Measurements from ENCODE around the gene REG3G.

REG3G gene

GRCh38 chr2:78982638-78983330, 42.7 kb upstream of the REG3G start:
- Histone ChIP-seq H3K4me2 (ENCODE audit: low read depth, low read length, poor library complexity, severe bottlenecking) (no peak overlapping the region), H2AFZ (ENCODE audit: low read length) (no peak overlapping the region), H3F3A (ENCODE audit: low read depth) (no peaks in the 10 kb centered on the region), H4K20me1 (ENCODE audit: insufficient read depth, low read length, poor library complexity, severe bottlenecking) (no peaks in the 10 kb centered on the region), H3K9me2 (replicated peaks; ENCODE audit: low read depth, low read length) (no peaks in the 10 kb centered on the region), H3K79me2 (ENCODE audit: insufficient read depth, low read length) (no peaks in the 10 kb centered on the region), H3K4me1 (ENCODE audit: insufficient read depth, low read length, poor library complexity, severe bottlenecking) (no peaks in the 10 kb centered on the region), H3K9me3 (ENCODE audit: insufficient read depth, low read depth, low read length) (no peaks in the 10 kb centered on the region), H3K27me3 (ENCODE audit: insufficient read depth, low read length, poor library complexity, severe bottlenecking) (no peaks in the 10 kb centered on the region), H3K36me3 (ENCODE audit: insufficient read depth, low read length) (no peaks in the 10 kb centered on the region), H3K4me3 (ENCODE audit: low read length, poor library complexity, severe bottlenecking) (no peak overlapping the region), H3K9ac (ENCODE audit: low read depth, low read length, poor library complexity, severe bottlenecking) (no peak overlapping the region)
- TF ChIP-seq CTCF (conservative IDR thresholded peaks at IDR 0.05; ENCODE audit: low read length): no peak
- TF ChIP-seq EZH2phosphoT487 (IDR thresholded peaks at IDR 0.05; ENCODE audit: borderline replicate concordance): no peak

GRCh38 chr2:78984386-78984785, 41.1 kb upstream of the REG3G start:
- H3K9ac ChIP-seq (ENCODE audit: low read depth, low read length, poor library complexity, severe bottlenecking): no peak overlapping the region
- no peaks in the 10 kb centered on the region for H3K9me3 ChIP-seq (ENCODE audit: insufficient read depth, low read depth, low read length)
- H2AFZ ChIP-seq (ENCODE audit: low read length): no peak overlapping the region
- no peaks in the 10 kb centered on the region for H3K4me1 ChIP-seq (ENCODE audit: insufficient read depth, low read length, poor library complexity, severe bottlenecking)
- H3K79me2 ChIP-seq (ENCODE audit: insufficient read depth, low read length): no peaks in the 10 kb centered on the region
- no peaks in the 10 kb centered on the region for H3F3A ChIP-seq (ENCODE audit: low read depth)
- TF ChIP-seq CTCF (conservative IDR thresholded peaks at IDR 0.05; ENCODE audit: low read length): no peak
- TF ChIP-seq EZH2phosphoT487 (IDR thresholded peaks at IDR 0.05; ENCODE audit: borderline replicate concordance): no peak
- H3K4me2 ChIP-seq (ENCODE audit: low read depth, low read length, poor library complexity, severe bottlenecking): no peak overlapping the region
- H3K36me3 ChIP-seq (ENCODE audit: insufficient read depth, low read length): no peaks in the 10 kb centered on the region
- no peaks in the 10 kb centered on the region for H3K9me2 ChIP-seq (replicated peaks; ENCODE audit: low read depth, low read length)
- no peaks in the 10 kb centered on the region for H4K20me1 ChIP-seq (ENCODE audit: insufficient read depth, low read length, poor library complexity, severe bottlenecking)
- H3K27me3 ChIP-seq (ENCODE audit: insufficient read depth, low read length, poor library complexity, severe bottlenecking): no peaks in the 10 kb centered on the region
- H3K4me3 ChIP-seq (ENCODE audit: low read length, poor library complexity, severe bottlenecking): no peak overlapping the region

- Histone ChIP-seq H3K79me2 (ENCODE audit: insufficient read depth, low read length) (no peaks in the 10 kb centered on the region), H3K36me3 (ENCODE audit: insufficient read depth, low read length) (no peaks in the 10 kb centered on the region), H3K4me3 (ENCODE audit: low read length, poor library complexity, severe bottlenecking) (no peak overlapping the region), H3K27me3 (ENCODE audit: insufficient read depth, low read length, poor library complexity, severe bottlenecking) (no peaks in the 10 kb centered on the region), H2AFZ (ENCODE audit: low read length) (no peak overlapping the region), H3K4me2 (ENCODE audit: low read depth, low read length, poor library complexity, severe bottlenecking) (no peak overlapping the region), H3F3A (ENCODE audit: low read depth) (no peaks in the 10 kb centered on the region), H3K9me2 (replicated peaks; ENCODE audit: low read depth, low read length) (no peaks in the 10 kb centered on the region), H4K20me1 (ENCODE audit: insufficient read depth, low read length, poor library complexity, severe bottlenecking) (no peaks in the 10 kb centered on the region), H3K9me3 (ENCODE audit: insufficient read depth, low read depth, low read length) (no peaks in the 10 kb centered on the region), H3K9ac (ENCODE audit: low read depth, low read length, poor library complexity, severe bottlenecking) (no peak overlapping the region), H3K4me1 (ENCODE audit: insufficient read depth, low read length, poor library complexity, severe bottlenecking) (no peaks in the 10 kb centered on the region)
- no peak for TF ChIP-seq CTCF (conservative IDR thresholded peaks at IDR 0.05; ENCODE audit: low read length)
Measured at GRCh38 chr2:78985558-78985957, 39.9 kb upstream of the REG3G start.

All from Loucy (cell line).